Measurements from ENCODE around the gene ZNF211.

- TF ChIP-seq BACH2 (CRISPR knock-in tag; IDR thresholded peaks at IDR 0.05; ENCODE audit: borderline replicate concordance) (no peak), ZNF70 (CRISPR knock-in tag; IDR thresholded peaks at IDR 0.05) (no peak), PATZ1 (CRISPR knock-in tag; IDR thresholded peaks at IDR 0.05; ENCODE audit: borderline replicate concordance) (no peak), CREB5 (CRISPR knock-in tag; IDR thresholded peaks at IDR 0.05; ENCODE audit: low read depth) (no peak), ZFP30 (CRISPR knock-in tag; IDR thresholded peaks at IDR 0.05) (no peak), OSR1 (CRISPR knock-in tag; IDR thresholded peaks at IDR 0.05) (no peak)
Observed at GRCh38 chr19:57689750-57690149, 56.8 kb downstream of the ZNF211 start.
